GM19452 (cell line): ENCODE results near the gene RELT.

Source experiments
- ATAC-seq: cut with Tn5 transposase; IDR thresholded peaks from one replicate; pipeline ENCODE4 v1.9.1; 2021; ENCODE audit not compliant: unreplicated experiment

Gene RELT

GRCh38 chr11:73389916-73390315, 13.7 kb downstream of the RELT start:
- ATAC-seq: no peak

DNA sequence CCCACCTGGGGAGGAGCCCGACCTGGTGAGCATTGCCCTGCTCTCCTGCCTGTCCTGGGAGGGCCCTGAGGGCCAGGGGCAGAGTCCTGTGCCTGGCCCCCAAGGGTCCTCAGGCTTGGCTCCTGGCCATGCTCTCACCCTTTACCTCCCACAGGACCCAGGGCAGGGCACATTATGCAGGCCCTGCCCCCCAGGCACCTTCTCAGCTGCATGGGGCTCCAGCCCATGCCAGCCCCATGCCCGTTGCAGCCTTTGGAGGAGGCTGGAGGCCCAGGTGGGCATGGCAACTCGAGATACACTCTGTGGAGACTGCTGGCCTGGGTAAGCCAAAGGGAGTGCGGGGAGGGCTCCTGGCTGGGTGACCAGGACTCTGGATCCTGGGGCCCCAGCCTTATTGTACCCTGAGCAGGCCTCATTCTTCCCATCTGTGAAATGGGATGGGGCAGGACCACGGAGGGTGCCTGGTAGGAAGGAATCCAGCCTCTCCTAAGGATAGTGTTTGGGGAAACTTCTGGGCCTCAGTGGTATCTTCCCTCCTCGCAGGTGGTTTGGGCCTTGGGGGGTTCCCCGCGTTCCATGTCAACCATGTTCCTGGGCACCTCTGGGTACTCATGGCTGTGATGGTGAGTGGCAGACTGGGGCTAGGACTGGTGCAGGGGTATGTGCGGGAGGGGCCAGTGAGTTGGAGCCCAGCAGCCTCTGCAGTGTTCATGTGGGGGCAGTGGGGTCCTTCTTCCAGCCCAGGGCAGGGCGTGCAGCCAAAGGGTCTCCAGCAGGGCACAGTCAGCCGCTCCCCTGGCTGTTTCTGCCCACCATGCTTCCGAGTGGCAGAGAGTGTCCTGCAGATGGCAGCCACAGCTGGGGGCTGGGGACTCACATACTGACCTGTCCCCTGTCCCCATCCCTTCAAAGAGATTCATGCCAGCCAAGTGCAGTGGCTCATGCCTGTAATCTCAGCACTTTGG, 14.7 kb downstream of the RELT start:
- ATAC-seq: no peak

GRCh38 chr11:73391665-73392064, 15.5 kb downstream of the RELT start:
- ATAC-seq: no peak

DNA sequence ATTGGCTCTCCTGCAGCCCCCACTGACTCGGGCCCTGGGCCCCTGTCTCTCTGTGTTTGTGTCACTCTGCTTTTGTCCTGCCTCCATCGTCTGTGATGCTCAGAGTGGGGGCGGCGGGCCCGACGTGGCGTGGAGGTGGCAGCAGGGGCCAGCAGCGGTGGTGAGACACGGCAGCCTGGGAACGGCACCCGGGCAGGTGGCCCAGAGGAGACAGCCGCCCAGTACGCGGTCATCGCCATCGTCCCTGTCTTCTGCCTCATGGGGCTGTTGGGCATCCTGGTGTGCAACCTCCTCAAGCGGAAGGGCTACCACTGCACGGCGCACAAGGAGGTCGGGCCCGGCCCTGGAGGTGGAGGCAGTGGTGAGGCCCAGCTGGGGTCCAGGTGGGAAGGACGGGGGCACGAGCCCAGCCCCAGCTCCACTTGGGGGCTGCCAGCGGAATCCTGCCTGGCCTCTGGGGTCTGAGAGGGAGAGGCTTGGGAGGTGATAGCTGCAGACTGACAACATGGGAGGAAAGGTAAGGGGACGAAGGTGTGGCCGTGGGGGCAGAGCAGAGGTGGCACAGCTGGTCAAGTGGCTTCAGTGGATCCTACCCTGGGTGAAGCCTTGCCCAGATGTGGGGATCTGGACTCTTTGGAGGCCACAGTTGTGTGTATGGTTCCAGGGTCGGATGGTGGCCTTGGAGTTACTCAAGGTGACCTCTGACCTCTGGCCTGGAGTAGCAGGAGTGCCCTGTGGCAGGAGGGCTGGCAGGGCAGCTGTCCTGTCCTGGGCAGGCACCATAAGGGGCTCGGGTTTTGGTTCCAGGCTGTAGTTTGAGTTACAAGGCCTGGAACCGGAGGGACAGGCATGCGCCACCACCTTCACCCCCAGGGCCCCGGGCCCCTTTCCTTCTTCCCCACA, 16.2 kb downstream of the RELT start:
- no peak for ATAC-seq

GRCh38 chr11:73393011-73393380, 16.8 kb downstream of the RELT start:
- ATAC-seq: no peak

DNA sequence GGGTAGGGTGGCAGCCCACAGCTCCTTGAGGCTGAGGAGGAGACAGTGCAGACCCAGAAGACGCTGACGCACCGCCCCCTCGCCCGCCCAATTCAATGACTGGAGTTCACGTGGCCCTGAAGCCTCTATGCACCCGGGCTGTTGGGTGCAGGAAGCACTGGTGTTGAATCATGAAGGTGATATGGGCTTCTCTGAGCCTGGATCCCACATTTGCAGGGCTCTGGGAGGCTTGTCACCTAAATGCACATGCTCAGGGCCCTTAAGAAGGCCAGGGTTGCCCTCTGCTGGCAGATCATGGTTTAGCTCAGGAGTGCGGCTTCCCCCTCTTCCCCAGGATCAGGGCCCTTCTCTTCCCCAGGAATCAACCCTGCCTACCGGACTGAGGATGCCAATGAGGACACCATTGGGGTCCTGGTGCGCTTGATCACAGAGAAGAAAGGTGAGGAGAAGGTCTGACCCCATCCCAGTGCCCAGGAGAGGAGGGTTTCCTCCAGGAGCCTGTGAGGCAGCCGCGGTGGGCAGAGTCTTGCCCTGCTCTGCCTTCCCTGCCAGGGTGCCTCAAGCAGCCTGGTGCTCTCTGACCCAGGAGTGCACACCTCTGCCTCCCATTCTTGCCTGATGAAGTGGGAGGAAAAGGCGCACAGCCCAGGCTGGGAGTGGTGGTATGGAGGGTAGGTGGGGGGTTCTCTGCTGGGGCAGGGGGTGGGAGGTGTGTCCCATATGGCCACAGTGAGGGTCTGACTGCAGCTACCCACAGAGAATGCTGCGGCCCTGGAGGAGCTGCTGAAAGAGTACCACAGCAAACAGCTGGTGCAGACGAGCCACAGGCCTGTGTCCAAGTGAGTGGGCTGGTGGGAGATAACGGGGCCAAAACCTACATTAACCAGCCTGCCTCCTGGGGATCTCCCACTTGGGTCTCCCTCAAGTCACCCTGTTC, 17.5 kb downstream of the RELT start:
- ATAC-seq: no peak

DNA sequence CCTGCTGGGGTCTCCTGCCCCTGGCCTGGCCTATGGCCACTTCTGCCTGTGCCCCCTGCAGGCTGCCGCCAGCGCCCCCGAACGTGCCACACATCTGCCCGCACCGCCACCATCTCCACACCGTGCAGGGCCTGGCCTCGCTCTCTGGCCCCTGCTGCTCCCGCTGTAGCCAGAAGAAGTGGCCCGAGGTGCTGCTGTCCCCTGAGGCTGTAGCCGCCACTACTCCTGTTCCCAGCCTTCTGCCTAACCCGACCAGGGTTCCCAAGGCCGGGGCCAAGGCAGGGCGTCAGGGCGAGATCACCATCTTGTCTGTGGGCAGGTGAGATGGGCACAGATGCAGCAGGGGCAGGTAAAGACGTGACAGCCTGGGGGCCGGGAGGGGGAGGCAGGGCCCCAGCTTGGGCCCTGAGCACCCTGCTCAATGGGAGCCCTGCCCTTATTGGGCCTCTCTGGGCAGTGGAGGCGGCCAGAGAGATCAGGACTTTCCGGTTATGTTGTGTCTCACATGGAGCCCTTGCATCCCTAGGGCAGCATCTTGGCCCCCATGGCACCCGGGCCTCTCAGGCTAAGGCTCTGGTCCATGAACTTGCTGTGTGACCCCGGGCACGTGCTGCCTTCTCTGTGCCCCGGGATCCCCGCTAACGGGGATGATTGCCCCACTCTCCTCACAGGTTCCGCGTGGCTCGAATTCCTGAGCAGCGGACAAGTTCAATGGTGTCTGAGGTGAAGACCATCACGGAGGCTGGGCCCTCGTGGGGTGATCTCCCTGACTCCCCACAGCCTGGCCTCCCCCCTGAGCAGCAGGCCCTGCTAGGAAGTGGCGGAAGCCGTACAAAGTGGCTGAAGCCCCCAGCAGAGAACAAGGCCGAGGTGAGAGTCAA, 18.5 kb downstream of the RELT start:
- no peak for ATAC-seq

- ATAC-seq: no peak
Observed at GRCh38 chr11:73395297-73396208, 19.4 kb downstream of the RELT start.

DNA sequence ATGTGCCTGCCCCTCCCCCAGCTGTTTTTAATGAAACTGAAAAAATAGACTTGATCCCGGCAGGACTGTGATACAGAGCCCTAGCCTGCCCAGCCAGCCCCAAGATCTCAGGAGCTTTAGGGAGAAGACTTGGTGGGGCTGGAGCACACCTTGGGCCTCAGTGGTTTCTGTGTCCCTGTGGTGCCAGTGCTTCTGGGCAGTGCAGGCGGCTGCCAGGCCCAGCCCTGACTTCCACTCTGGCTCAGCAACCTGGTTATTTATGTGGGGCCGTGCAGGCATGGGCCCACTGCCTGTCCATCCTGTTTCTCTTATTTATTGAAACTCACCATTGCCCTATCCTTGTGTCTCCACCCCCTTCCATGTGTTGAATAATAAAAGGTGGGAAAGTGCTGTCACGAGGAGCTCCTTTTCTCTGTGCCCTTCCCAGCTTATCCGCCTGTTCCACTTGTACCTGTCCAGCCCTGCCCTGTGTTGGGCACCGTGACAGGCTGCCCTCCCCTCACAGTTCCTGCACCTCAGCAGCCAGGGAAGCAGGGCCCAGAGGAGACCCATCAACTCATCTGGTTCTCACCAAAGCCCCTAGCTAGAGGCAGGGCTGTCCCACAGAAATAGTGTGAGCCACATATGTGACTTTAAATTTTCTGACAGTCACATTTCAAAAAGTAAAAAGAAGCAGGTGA, 20.2 kb downstream of the RELT start:
- ATAC-seq: no peak

- ATAC-seq: no peak
Observed at GRCh38 chr11:73396985-73397384, 20.8 kb downstream of the RELT start.

GRCh38 chr11:73397468-73398131, 21.4 kb downstream of the RELT start:
- no peak for ATAC-seq

GRCh38 chr11:73398132-73398526, 21.9 kb downstream of the RELT start:
- no peak for ATAC-seq

DNA sequence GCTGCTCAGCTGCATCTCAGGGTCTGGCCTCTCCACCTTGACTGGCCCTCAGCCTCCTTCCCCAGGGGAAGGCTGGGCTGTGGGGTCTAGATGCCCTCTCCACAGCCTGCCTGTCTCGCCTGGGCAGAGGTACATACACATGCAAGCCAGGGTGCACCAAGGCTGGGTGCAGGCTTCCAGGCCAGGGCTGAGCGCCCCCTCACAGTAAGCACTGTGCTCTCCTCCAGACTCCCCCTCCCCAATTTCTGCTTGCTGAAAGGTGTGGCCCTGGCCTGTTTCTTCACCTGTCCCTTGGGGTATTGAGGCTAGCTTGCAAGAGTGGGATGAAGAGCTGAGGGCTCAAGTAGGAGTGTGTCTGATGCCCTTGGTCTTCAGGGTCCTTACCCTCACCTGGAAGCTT, 22.5 kb downstream of the RELT start:
- no peak for ATAC-seq

- no peak for ATAC-seq
Observed at GRCh38 chr11:73399159-73399590, 23.0 kb downstream of the RELT start.

DNA sequence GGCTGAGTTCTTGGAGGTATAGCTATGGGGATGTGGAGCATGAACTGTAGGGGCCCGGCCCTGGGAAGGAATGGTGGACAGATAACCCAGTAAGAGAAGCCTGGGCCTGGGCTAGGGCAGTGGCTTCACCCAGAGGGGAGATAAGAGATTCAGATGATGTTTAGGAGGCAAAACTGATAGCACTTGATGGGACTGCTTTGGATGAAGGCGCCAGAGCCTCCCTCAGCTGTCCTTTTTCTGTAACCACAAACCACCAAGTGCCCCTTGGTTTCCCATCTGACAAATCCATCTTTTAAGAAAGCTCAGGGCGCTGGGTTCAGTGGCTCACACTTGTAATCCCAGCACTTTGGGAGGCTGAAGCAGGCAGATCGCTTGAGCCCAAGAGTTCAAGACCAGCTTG, 23.4 kb downstream of the RELT start:
- no peak for ATAC-seq

DNA sequence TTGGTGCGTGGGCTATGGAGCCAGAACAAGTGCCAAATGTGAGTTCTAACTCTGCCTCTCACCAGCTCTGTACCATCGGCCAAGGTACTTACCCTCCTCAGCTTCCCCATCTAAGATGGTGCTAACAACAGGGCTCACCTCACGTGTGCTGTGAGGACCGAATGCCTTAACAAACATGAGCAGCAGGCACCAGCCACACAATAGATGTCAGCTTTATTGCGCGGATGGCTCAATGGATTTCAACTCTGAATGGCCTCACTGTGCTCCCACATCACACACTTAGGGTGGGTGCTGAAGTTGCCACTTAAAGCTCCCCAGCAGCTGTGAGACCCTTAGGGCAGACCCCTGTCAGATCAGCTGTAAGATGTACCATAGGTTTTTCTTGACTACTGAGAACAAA, 24.1 kb downstream of the RELT start:
- ATAC-seq: no peak

GRCh38 chr11:73401217-73401923, 25.2 kb downstream of the RELT start:
- no peak for ATAC-seq
